SK-N-SH (cell line): Measurements from ENCODE around the gene TMEM134.

ENCODE experiments used
- EP300 ChIP-seq, 2 experiments: IDR thresholded peaks; 2 replicates each; pipeline versions ENCODE4 v1.4.0 to v1.6.1; 2012; ENCODE audit warnings: borderline replicate concordance in 1 of 2, low read depth in 1 of 2, low read length in 1 of 2
- RCOR1 ChIP-seq: fragments of 150-350 bp; IDR thresholded peaks from 2 replicates; pipeline ENCODE4 v1.6.1; 2017; ENCODE audit warnings: antibody characterized with exemption, low read length
- TAF1 ChIP-seq: IDR thresholded peaks from 2 replicates; pipeline ENCODE4 v1.6.1; 2012; ENCODE audit warnings: low read depth, mild to moderate bottlenecking, low read length, moderate library complexity, borderline replicate concordance
- TF ChIP-seq, protein P1 (sequence below): IDR thresholded peaks from 2 replicates; pipeline ENCODE4 v1.6.1; 2012; ENCODE audit warnings: mild to moderate bottlenecking, low read depth, low read length, moderate library complexity

- TF ChIP-seq EP300 (IDR thresholded peaks at IDR 0.05; ENCODE audit: borderline replicate concordance in 1 of 2, low read depth in 1 of 2, low read length in 1 of 2): no peak
- no peak for TF ChIP-seq RCOR1
- no peak for TF ChIP-seq TAF1
- TF ChIP-seq, protein P1, sequence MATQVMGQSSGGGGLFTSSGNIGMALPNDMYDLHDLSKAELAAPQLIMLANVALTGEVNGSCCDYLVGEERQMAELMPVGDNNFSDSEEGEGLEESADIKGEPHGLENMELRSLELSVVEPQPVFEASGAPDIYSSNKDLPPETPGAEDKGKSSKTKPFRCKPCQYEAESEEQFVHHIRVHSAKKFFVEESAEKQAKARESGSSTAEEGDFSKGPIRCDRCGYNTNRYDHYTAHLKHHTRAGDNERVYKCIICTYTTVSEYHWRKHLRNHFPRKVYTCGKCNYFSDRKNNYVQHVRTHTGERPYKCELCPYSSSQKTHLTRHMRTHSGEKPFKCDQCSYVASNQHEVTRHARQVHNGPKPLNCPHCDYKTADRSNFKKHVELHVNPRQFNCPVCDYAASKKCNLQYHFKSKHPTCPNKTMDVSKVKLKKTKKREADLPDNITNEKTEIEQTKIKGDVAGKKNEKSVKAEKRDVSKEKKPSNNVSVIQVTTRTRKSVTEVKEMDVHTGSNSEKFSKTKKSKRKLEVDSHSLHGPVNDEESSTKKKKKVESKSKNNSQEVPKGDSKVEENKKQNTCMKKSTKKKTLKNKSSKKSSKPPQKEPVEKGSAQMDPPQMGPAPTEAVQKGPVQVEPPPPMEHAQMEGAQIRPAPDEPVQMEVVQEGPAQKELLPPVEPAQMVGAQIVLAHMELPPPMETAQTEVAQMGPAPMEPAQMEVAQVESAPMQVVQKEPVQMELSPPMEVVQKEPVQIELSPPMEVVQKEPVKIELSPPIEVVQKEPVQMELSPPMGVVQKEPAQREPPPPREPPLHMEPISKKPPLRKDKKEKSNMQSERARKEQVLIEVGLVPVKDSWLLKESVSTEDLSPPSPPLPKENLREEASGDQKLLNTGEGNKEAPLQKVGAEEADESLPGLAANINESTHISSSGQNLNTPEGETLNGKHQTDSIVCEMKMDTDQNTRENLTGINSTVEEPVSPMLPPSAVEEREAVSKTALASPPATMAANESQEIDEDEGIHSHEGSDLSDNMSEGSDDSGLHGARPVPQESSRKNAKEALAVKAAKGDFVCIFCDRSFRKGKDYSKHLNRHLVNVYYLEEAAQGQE: no peak
Measured at GRCh38 chr11:67498544-67498972, 29.5 kb upstream of the TMEM134 start.
